ENCODE measurements around the gene PIK3R4.

Gene PIK3R4

GRCh38 chr3:130654921-130655320, 91.7 kb downstream of the PIK3R4 start:
- no peaks in the 10 kb centered on the region for H3F3A ChIP-seq (ENCODE audit: low read depth)
- TF ChIP-seq CTCF (conservative IDR thresholded peaks at IDR 0.05; ENCODE audit: low read length), result no peak
- TF ChIP-seq EZH2phosphoT487 (IDR thresholded peaks at IDR 0.05; ENCODE audit: borderline replicate concordance), result no peak
- no peaks in the 10 kb centered on the region for H3K9me3 ChIP-seq (ENCODE audit: insufficient read depth, low read depth, low read length)
- no peaks in the 10 kb centered on the region for H3K36me3 ChIP-seq (ENCODE audit: insufficient read depth, low read length)
- H4K20me1 ChIP-seq (ENCODE audit: insufficient read depth, low read length, poor library complexity, severe bottlenecking), result no peaks in the 10 kb centered on the region
- no peaks in the 10 kb centered on the region for H3K4me1 ChIP-seq (ENCODE audit: insufficient read depth, low read length, poor library complexity, severe bottlenecking)
- H3K4me3 ChIP-seq (ENCODE audit: low read length, poor library complexity, severe bottlenecking), result no peak overlapping the region
- no peaks in the 10 kb centered on the region for H3K27me3 ChIP-seq (ENCODE audit: insufficient read depth, low read length, poor library complexity, severe bottlenecking)
- H2AFZ ChIP-seq (ENCODE audit: low read length), result no peak overlapping the region
- no peak overlapping the region for H3K9ac ChIP-seq (ENCODE audit: low read depth, low read length, poor library complexity, severe bottlenecking)
- no peak overlapping the region for H3K4me2 ChIP-seq (ENCODE audit: low read depth, low read length, poor library complexity, severe bottlenecking)
- H3K79me2 ChIP-seq (ENCODE audit: insufficient read depth, low read length), result no peaks in the 10 kb centered on the region
- no peaks in the 10 kb centered on the region for H3K9me2 ChIP-seq (replicated peaks; ENCODE audit: low read depth, low read length)

DNA sequence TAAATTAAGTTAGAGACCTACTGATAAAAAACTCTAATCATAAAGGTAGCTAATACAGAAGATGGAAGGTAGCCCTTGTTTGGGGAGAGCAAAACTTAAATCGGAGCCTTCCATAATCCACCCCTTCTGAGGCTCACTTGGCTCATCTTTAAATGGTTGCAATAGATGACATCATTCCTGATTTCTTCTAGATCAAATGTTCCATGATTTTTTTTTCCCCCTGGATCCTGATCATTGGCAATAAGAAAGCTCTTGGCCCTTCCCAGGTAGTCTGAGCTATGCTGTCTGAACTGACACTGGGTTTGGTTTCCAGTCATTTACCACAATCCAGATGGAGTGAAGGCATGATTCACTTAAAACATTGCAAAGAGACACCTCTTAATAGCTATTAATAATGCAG, 92.5 kb downstream of the PIK3R4 start:
- no peak for TF ChIP-seq EZH2phosphoT487 (IDR thresholded peaks at IDR 0.05; ENCODE audit: borderline replicate concordance)

DNA sequence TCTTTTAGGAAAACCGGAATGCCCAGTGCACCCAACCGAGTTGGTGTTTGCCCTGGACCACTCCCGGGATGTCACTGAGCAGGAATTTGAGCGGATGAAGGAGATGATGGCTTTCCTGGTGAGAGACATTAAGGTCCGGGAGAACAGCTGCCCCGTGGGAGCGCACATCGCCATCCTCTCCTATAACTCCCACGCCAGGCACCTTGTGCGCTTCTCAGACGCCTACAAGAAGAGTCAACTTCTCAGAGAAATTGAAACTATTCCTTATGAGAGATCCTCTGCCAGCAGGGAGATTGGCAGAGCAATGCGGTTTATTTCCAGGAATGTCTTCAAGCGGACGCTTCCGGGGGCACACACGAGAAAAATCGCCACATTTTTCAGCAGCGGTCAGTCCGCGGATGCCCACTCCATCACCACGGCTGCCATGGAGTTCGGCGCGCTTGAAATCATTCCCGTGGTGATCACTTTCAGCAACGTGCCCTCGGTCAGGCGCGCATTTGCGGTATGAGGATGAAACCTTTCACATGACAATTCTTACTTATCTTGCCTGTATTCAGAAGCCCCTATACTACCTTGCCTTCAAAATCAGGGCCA, 97.5 kb downstream of the PIK3R4 start:
- H3K9me2 ChIP-seq (replicated peaks; ENCODE audit: low read depth, low read length), result no peaks in the 10 kb centered on the region
- no peak overlapping the region for H2AFZ ChIP-seq (ENCODE audit: low read length)
- no peak overlapping the region for H3K4me3 ChIP-seq (ENCODE audit: low read length, poor library complexity, severe bottlenecking)
- H3K36me3 ChIP-seq (ENCODE audit: insufficient read depth, low read length), result no peaks in the 10 kb centered on the region
- no peaks in the 10 kb centered on the region for H3K79me2 ChIP-seq (ENCODE audit: insufficient read depth, low read length)
- H3K9ac ChIP-seq (ENCODE audit: low read depth, low read length, poor library complexity, severe bottlenecking), result no peak overlapping the region
- no peaks in the 10 kb centered on the region for H3K4me1 ChIP-seq (ENCODE audit: insufficient read depth, low read length, poor library complexity, severe bottlenecking)
- H3K27me3 ChIP-seq (ENCODE audit: insufficient read depth, low read length, poor library complexity, severe bottlenecking), result no peaks in the 10 kb centered on the region
- TF ChIP-seq CTCF (conservative IDR thresholded peaks at IDR 0.05; ENCODE audit: low read length) (no peak), EZH2phosphoT487 (IDR thresholded peaks at IDR 0.05; ENCODE audit: borderline replicate concordance) (no peak)
- no peaks in the 10 kb centered on the region for H4K20me1 ChIP-seq (ENCODE audit: insufficient read depth, low read length, poor library complexity, severe bottlenecking)
- no peaks in the 10 kb centered on the region for H3F3A ChIP-seq (ENCODE audit: low read depth)
- H3K9me3 ChIP-seq (ENCODE audit: insufficient read depth, low read depth, low read length), result no peaks in the 10 kb centered on the region
- H3K4me2 ChIP-seq (ENCODE audit: low read depth, low read length, poor library complexity, severe bottlenecking), result no peak overlapping the region

More for the DNA sequence above, 92.5 kb downstream of the PIK3R4 start:
- no peaks in the 10 kb centered on the region for H3K9me2 ChIP-seq (replicated peaks; ENCODE audit: low read depth, low read length)
- no peaks in the 10 kb centered on the region for H3K79me2 ChIP-seq (ENCODE audit: insufficient read depth, low read length)
- no peaks in the 10 kb centered on the region for H3K27me3 ChIP-seq (ENCODE audit: insufficient read depth, low read length, poor library complexity, severe bottlenecking)
- H3K9ac ChIP-seq (ENCODE audit: low read depth, low read length, poor library complexity, severe bottlenecking), result no peak overlapping the region
- H3F3A ChIP-seq (ENCODE audit: low read depth), result no peaks in the 10 kb centered on the region
- H3K36me3 ChIP-seq (ENCODE audit: insufficient read depth, low read length), result no peaks in the 10 kb centered on the region
- no peak overlapping the region for H3K4me2 ChIP-seq (ENCODE audit: low read depth, low read length, poor library complexity, severe bottlenecking)
- no peaks in the 10 kb centered on the region for H3K4me1 ChIP-seq (ENCODE audit: insufficient read depth, low read length, poor library complexity, severe bottlenecking)
- no peak overlapping the region for H2AFZ ChIP-seq (ENCODE audit: low read length)
- no peak overlapping the region for H3K4me3 ChIP-seq (ENCODE audit: low read length, poor library complexity, severe bottlenecking)
- H3K9me3 ChIP-seq (ENCODE audit: insufficient read depth, low read depth, low read length), result no peaks in the 10 kb centered on the region
- H4K20me1 ChIP-seq (ENCODE audit: insufficient read depth, low read length, poor library complexity, severe bottlenecking), result no peaks in the 10 kb centered on the region

DNA sequence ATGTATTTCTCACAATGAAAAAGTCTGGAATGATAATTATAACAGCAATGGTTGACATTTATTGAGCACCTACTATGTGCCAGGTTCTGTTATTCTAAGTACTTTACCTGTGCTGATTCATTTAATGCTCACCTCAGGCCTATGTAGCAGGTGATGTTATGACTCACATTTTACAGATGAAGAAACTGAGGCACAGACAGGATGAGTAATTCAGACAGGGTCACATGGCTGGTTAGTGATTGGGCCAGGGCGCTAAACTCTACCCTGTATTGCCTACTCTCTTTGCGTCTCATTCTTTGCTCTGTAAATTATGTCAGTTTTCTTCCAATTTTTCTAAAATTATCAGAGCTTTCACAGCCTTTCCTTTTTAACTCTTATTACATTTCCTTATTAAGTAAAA, 98.3 kb downstream of the PIK3R4 start:
- no peaks in the 10 kb centered on the region for H3K36me3 ChIP-seq (ENCODE audit: insufficient read depth, low read length)
- no peak overlapping the region for H3K9ac ChIP-seq (ENCODE audit: low read depth, low read length, poor library complexity, severe bottlenecking)
- no peak overlapping the region for H2AFZ ChIP-seq (ENCODE audit: low read length)
- H3K4me3 ChIP-seq (ENCODE audit: low read length, poor library complexity, severe bottlenecking), result no peak overlapping the region
- H3K27me3 ChIP-seq (ENCODE audit: insufficient read depth, low read length, poor library complexity, severe bottlenecking), result no peaks in the 10 kb centered on the region
- H3K4me2 ChIP-seq (ENCODE audit: low read depth, low read length, poor library complexity, severe bottlenecking), result no peak overlapping the region
- TF ChIP-seq CTCF (conservative IDR thresholded peaks at IDR 0.05; ENCODE audit: low read length) (no peak), EZH2phosphoT487 (IDR thresholded peaks at IDR 0.05; ENCODE audit: borderline replicate concordance) (no peak)
- no peaks in the 10 kb centered on the region for H3K4me1 ChIP-seq (ENCODE audit: insufficient read depth, low read length, poor library complexity, severe bottlenecking)
- no peaks in the 10 kb centered on the region for H3F3A ChIP-seq (ENCODE audit: low read depth)
- H3K9me3 ChIP-seq (ENCODE audit: insufficient read depth, low read depth, low read length), result no peaks in the 10 kb centered on the region
- H3K9me2 ChIP-seq (replicated peaks; ENCODE audit: low read depth, low read length), result no peaks in the 10 kb centered on the region
- no peaks in the 10 kb centered on the region for H4K20me1 ChIP-seq (ENCODE audit: insufficient read depth, low read length, poor library complexity, severe bottlenecking)
- no peaks in the 10 kb centered on the region for H3K79me2 ChIP-seq (ENCODE audit: insufficient read depth, low read length)
